ENCODE results near the gene BANK1. TPM values are rescaled to one million over a fixed set of nuclear protein-coding genes. Genes with fewer than 3 reads are reported as not detected.

BANK1 gene
- total RNA-seq, 2 donors from 2014 or later = 0.53 to 0.57 TPM

DNA sequence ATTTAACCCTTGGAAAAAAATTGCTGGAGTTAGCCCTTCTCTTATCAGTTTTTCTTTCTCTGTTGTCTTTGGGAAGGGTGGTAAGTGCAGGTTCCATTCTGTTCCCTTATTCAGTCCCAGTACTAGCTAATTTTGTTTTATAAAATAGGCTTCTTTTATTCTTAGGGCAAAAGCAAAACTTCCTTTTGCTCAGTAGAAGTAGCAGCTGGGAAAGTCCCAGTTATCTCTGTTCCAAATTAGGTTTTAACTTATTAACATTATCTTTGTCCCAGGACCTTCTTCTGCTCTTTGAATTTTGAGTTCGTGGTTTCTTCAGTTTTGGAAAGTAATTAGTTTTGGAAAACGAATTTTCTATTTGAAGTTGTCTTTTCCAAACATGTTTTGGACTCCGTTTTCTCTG is 61.1 kb downstream of the BANK1 start:
- Mint-ChIP-seq H3K4me3 (no peak overlapping the region), H3K27ac (no peak overlapping the region), H3K27me3 (ENCODE audit: insufficient read depth) (no peaks in the 10 kb centered on the region), H3K9me3 (peaks cover 7% of the 10 kb centered on the region), H3K36me3 (ENCODE audit: low read depth) (no peaks in the 10 kb centered on the region), H3K4me1 (peaks cover 1% of the 10 kb centered on the region)
- TF ChIP-seq, protein P1, sequence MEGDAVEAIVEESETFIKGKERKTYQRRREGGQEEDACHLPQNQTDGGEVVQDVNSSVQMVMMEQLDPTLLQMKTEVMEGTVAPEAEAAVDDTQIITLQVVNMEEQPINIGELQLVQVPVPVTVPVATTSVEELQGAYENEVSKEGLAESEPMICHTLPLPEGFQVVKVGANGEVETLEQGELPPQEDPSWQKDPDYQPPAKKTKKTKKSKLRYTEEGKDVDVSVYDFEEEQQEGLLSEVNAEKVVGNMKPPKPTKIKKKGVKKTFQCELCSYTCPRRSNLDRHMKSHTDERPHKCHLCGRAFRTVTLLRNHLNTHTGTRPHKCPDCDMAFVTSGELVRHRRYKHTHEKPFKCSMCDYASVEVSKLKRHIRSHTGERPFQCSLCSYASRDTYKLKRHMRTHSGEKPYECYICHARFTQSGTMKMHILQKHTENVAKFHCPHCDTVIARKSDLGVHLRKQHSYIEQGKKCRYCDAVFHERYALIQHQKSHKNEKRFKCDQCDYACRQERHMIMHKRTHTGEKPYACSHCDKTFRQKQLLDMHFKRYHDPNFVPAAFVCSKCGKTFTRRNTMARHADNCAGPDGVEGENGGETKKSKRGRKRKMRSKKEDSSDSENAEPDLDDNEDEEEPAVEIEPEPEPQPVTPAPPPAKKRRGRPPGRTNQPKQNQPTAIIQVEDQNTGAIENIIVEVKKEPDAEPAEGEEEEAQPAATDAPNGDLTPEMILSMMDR (conservative IDR thresholded peaks at IDR 0.05) = no peak
- no peak overlapping the region for H3K4me3 ChIP-seq (ENCODE audit: low read length)
- no peaks in the 10 kb centered on the region for H3K36me3 ChIP-seq (ENCODE audit: control insufficient read depth, insufficient read depth, low read length)
- no peaks in the 10 kb centered on the region for H3K27me3 ChIP-seq (ENCODE audit: control insufficient read depth, insufficient read depth, low read length, poor library complexity, severe bottlenecking)
- H3K9ac ChIP-seq (ENCODE audit: extremely low read depth, low read length, poor library complexity, severe bottlenecking) = no peak overlapping the region
- peaks cover 3% of the 10 kb centered on the region for H3K9me3 ChIP-seq (ENCODE audit: control insufficient read depth, low read length)
- H3K27ac ChIP-seq (ENCODE audit: low read depth, low read length) = no peak overlapping the region
- H3K4me1 ChIP-seq (ENCODE audit: control insufficient read depth, insufficient read depth, low read length) = no peaks in the 10 kb centered on the region
- no peak for DNase-seq
- 91% methylated on average over 3 of the region's 3 CpGs; no CpG with 5 or more reads in 1 of the 2 experiments for WGBS, 2 experiments (ENCODE audit: insufficient coverage in 1 of 2, insufficient read length in 1 of 2)

GRCh38 chr4:101853028-101853427 is 62.5 kb downstream of the BANK1 start:
- no peak for DNase-seq
- TF ChIP-seq, protein P1 (conservative IDR thresholded peaks at IDR 0.05) = no peak
- no peak overlapping the region for H3K27ac ChIP-seq (ENCODE audit: low read depth, low read length)
- no peaks in the 10 kb centered on the region for H3K36me3 Mint-ChIP-seq (ENCODE audit: low read depth)
- H3K4me3 Mint-ChIP-seq = no peak overlapping the region
- peaks cover 1% of the 10 kb centered on the region for H3K4me1 Mint-ChIP-seq
- 88% methylated on average over 1 of the region's 1 CpG; no CpG with 5 or more reads in 1 of the 2 experiments for WGBS, 2 experiments (ENCODE audit: insufficient coverage in 1 of 2, insufficient read length in 1 of 2)
- no peaks in the 10 kb centered on the region for H3K27me3 ChIP-seq (ENCODE audit: control insufficient read depth, insufficient read depth, low read length, poor library complexity, severe bottlenecking)
- H3K9me3 ChIP-seq (ENCODE audit: control insufficient read depth, low read length) = no peaks in the 10 kb centered on the region
- H3K27me3 Mint-ChIP-seq (ENCODE audit: insufficient read depth) = no peaks in the 10 kb centered on the region
- no peaks in the 10 kb centered on the region for H3K36me3 ChIP-seq (ENCODE audit: control insufficient read depth, insufficient read depth, low read length)
- H3K4me1 ChIP-seq (ENCODE audit: control insufficient read depth, insufficient read depth, low read length) = no peaks in the 10 kb centered on the region
- H3K4me3 ChIP-seq (ENCODE audit: low read length) = no peak overlapping the region
- no peaks in the 10 kb centered on the region for H3K9me3 Mint-ChIP-seq
- no peak overlapping the region for H3K9ac ChIP-seq (ENCODE audit: extremely low read depth, low read length, poor library complexity, severe bottlenecking)
- no peak overlapping the region for H3K27ac Mint-ChIP-seq

DNA sequence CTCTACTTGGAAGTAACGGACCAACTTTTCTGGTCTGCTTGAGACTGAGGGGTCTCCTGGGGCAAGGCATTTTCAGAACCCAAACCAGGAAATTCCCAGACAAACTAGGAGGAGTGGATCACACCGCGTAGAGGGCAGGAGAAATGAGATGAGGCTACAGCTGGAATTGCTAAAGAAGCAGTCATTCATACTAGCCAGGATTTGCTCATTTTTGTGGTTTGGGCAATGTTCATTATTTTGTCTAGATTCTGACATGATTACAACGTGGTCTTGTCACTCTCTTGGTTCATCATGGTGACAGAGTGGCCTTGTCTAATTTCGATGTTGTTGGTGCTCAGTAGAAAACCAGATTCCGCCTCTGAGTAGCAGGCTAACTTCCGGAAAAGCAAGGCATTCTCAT is 63.2 kb downstream of the BANK1 start:
- no peak overlapping the region for H3K9ac ChIP-seq (ENCODE audit: extremely low read depth, low read length, poor library complexity, severe bottlenecking)
- WGBS, 2 experiments (ENCODE audit: insufficient coverage in 1 of 2, insufficient read length in 1 of 2) = 91 to 98% methylated on average over 5 to 7 of the region's 7 CpGs
- Mint-ChIP-seq H3K4me3 (no peak overlapping the region), H3K27me3 (ENCODE audit: insufficient read depth) (no peaks in the 10 kb centered on the region), H3K4me1 (peaks cover 1% of the 10 kb centered on the region), H3K9me3 (no peaks in the 10 kb centered on the region), H3K36me3 (ENCODE audit: low read depth) (no peaks in the 10 kb centered on the region), H3K27ac (no peak overlapping the region)
- H3K4me3 ChIP-seq (ENCODE audit: low read length) = no peak overlapping the region
- H3K27me3 ChIP-seq (ENCODE audit: control insufficient read depth, insufficient read depth, low read length, poor library complexity, severe bottlenecking) = no peaks in the 10 kb centered on the region
- H3K4me1 ChIP-seq (ENCODE audit: control insufficient read depth, insufficient read depth, low read length) = no peaks in the 10 kb centered on the region
- H3K9me3 ChIP-seq (ENCODE audit: control insufficient read depth, low read length) = no peaks in the 10 kb centered on the region
- TF ChIP-seq, protein P1 (conservative IDR thresholded peaks at IDR 0.05) = no peak
- H3K27ac ChIP-seq (ENCODE audit: low read depth, low read length) = no peak overlapping the region
- no peak for DNase-seq
- no peaks in the 10 kb centered on the region for H3K36me3 ChIP-seq (ENCODE audit: control insufficient read depth, insufficient read depth, low read length)

All from endodermal cell (in vitro differentiated cells).